OCI-M2 (cell line): ENCODE data around the gene OMA1.
"Not testable (repeated sequence)": the region's sequence is repeated elsewhere in the genome, so short reads cannot be mapped to it uniquely, and the experiment has no call there.

Experiments
- DNase-seq: peaks from one replicate; lab custom pipeline; 2025; ENCODE audit not compliant: unreplicated experiment; lab: John Stamatoyannopoulos, UW

Gene OMA1

GRCh38 chr1:58528518-58528917, 18.0 kb downstream of the OMA1 start:
- no peak for DNase-seq

- no peak for DNase-seq
These were observed 22.1 kb downstream of the OMA1 start for GRCh38 chr1:58524353-58524945.

DNA sequence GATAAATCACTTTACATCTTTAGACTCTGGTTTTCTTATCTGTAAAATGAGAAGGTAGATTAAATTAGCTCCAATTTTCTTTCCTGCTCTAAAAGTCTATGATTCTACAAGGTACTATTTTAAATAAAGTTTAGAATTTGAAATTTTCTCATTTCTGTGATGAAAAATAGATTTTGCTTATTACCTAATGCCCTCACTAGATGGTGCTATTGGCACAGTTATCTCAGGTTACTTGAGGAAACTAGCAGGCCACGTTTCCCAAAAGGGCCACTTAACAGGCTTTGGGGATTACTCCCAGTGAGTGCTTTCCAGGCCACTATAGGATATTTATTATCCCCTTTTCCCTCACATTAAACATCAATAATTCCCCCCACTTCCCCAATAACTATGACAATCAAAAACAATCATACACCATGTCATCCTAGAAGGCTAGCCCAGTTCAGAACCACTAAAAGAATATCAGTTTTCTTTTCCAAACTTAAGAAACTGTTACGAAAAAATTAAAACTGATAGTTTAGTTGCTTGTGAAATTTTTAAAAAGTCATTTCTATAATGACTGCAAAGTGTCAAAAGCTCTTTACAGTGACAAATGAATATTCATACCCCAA, 30.6 kb downstream of the OMA1 start:
- no peak for DNase-seq

GRCh38 chr1:58513956-58514355, 32.6 kb downstream of the OMA1 start:
- DNase-seq = no peak

- no peak for DNase-seq
These were observed 37.9 kb downstream of the OMA1 start for GRCh38 chr1:58508629-58509028.

DNA sequence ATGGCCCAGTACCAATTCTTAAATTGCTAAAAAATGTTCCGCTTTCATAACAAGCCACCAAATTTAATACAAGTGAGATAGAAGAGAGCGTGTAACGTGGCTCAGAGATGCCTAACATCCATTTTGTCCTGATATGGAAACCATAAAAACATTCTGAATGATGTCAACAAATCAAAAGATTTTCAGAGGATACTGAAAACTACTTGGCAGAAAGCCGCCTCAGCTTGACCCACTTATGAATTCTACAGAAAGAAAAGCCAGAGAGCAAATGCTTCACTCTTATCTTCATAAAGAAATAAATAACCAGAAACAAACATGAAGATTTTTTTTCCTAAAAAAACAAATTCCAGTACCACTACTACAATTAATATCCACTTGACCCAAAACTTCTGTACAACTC, 41.2 kb downstream of the OMA1 start:
- no peak for DNase-seq

DNA sequence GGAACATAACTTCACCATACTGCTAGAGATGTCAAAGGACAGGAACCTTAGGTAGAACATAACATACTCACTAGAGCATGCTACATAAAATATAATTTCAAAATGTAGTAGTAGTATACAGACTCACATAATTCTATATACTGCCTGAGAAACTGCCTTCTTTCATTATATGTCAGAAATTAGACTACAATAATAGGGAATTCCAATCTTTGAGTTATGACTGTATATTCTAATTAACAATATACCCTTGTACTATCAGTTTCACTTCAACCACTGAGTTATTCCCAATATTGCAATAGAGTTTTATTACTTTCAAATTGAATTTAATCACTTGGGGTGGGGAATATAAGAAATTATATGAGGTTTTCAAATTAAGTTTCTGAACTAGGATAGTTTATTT, 44.0 kb downstream of the OMA1 start:
- no peak for DNase-seq

DNA sequence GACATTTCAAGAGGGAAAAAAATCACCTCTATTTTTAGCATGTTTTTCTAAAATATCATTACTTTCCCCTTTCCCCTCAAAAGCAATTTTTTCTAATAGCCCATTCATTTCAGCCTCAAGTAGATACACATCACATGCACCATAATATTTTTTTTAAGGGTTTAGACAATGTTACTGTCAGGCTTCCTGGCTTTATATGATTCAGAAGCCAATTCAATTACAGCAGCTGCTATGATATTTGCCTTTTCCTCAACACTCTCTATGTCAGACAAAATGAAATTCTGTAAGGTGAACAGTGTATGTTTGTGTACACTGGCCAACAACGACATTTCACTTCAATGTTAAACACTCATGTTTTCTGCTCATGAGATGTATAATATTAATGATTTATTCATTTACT, 46.5 kb downstream of the OMA1 start:
- DNase-seq = no peak

DNA sequence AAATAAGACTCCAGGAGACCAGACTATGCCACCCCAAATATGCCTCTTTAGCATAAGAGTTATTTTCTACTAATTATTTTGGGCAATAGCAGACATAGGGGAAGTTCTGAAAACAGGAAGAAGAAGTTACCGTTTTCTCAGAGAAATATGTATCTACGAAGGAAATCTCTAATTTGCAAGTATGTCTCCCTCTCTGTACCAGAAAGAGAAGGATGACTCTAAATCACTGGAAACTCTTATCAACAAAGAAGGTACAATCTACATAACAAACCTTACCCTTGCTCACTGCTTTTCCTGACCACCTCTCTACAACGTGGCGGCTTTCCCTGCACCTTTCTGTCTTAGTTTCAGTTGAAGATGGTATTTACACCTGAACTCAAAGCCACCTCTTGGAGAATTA, 49.0 kb downstream of the OMA1 start:
- DNase-seq = no peak

GRCh38 chr1:58496042-58496441, 50.5 kb downstream of the OMA1 start:
- no peak for DNase-seq

DNA sequence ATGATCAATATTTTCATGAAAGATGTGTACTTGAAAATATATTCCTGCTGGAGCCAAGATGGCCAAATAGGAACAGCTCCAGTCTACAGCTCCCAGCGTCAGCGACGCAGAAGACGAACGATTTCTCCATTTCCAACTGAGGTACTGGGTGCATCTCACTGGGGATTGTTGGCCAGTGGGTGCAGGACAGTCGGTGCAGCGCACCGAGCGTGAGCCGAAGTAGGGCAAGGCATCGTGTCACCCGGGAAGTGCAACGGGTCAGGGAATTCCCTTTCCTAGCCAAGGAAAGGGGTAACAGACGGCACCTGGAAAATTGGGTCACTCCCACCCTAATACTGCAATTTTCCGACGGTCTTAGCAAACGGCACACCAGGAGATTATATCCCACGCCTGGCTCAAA, 57.6 kb downstream of the OMA1 start:
- DNase-seq = not testable (repeated sequence)

GRCh38 chr1:58487002-58487401, 59.5 kb downstream of the OMA1 start:
- no peak for DNase-seq

- no peak for DNase-seq
These were observed 64.6 kb downstream of the OMA1 start for GRCh38 chr1:58481962-58482361.

DNA sequence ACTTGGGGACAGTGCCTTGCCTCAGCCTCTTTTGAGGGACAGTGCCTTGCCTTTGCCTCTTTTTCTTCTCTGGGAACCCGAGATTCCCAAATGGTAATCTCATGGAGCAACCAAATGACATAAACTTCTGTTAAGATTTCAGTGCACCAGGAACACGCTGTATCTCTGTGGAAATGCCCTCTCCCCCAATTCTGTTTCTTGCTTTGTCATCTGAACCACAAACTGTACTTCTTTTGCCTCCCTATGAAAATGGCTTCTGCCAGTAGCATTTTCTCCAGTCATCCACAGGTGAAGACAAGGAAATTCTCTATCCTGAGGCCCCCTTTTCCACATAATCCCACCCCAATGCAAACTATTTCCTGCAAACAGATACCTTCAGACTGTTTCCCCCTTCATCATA, 66.3 kb downstream of the OMA1 start:
- no peak for DNase-seq

DNA sequence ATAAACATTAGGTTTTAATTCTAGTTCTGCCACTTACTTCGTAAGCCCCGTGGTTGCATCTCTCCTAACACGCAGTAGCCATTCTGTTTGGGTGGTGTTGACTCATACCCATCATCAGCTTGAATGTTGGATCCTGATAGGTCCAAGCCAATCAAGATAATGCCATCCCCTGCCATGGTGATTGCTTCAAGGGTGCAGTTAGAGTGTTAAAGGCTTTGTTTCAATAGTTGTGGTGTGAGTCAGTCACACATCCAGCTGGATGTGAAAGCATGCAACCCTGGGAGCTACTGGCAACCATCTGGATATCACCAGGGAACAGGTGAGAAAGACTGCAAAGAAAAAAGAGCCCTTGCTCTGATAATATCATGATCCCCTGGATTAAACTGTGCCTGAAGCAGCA, 69.1 kb downstream of the OMA1 start:
- no peak for DNase-seq

DNA sequence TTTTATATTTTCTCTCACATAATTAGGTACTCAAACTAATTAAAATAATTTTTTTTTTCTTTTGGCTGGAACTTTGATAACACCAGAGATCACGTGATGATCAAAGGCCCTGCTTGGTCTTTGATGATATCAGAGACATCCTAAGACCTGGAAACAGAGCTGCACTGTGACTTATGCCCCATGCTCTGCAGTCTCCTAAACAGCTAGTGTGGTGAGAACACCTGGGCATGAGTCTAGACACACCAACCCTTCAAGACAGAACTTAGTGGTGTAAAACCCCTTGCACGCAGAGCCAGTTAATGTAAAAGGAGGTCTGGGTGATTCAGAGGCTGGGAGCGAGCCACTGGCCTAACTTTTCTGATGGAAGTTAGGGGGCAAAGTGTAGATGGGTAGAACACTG, 70.3 kb downstream of the OMA1 start:
- no peak for DNase-seq

- no peak for DNase-seq
These were observed 77.0 kb downstream of the OMA1 start for GRCh38 chr1:58469476-58469875.

GRCh38 chr1:58469016-58469415, 77.5 kb downstream of the OMA1 start:
- no peak for DNase-seq

GRCh38 chr1:58468612-58469011, 77.9 kb downstream of the OMA1 start:
- DNase-seq = no peak

- DNase-seq = no peak
These were observed 79.8 kb downstream of the OMA1 start for GRCh38 chr1:58466630-58467241.

DNA sequence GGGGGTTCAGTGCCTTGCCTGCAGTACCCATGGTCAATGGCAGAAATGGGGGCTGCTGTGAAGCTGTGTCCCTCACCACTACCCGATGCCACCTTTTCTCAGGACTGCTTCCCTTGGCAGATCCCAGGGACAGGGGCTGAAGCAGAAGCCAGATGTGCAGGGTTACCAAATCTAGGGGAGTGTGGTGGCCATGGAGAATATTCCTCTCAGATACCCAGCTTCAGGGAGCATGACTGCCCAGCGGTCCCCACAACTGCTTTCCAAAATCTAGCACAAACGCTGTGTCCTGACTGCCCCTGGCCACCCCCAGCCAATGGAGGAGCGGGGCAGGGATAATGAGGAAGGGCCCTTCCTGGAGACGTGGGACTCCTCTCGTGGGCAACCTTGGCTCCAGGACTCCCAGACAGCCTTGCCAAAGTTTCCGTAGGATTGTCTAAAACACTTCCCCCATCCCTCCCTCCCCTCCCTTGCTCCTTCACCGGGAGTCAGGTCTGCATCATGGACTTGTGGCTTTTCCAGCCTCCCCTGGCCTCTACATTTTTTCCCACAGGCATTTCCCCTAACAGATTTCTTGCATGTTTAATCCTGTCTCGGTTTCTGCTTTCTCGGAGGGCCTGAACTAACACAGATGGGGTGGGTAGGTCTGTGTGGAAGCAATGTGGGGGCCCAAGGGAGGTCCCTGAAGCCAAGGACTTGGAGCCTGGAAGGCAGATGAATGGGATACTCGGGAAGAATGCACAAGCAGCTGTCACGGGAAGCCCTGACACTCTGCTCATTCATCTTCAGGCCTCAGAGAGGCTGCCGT, 80.5 kb downstream of the OMA1 start:
- no peak for DNase-seq

- DNase-seq = no peak
These were observed 81.3 kb downstream of the OMA1 start for GRCh38 chr1:58465176-58465575.
